NCI-H1417 treated with DMSO at 0.1 percent for 48 hours (cell line): ENCODE data around the gene CCT5.
"Not testable (repeated sequence)": the region's sequence is repeated elsewhere in the genome, so short reads cannot be mapped to it uniquely, and the experiment has no call there.

ENCODE experiments used
- DNase-seq: peaks from one replicate; lab custom pipeline; 2025; lab: John Stamatoyannopoulos, UW

CCT5 gene

GRCh38 chr5:10301842-10302610, 51.9 kb downstream of the CCT5 start:
- no peak for DNase-seq

GRCh38 chr5:10303201-10303600, 53.1 kb downstream of the CCT5 start:
- no peak for DNase-seq

- DNase-seq = no peak
Measured at GRCh38 chr5:10303699-10304170, 53.7 kb downstream of the CCT5 start.

GRCh38 chr5:10304932-10305331, 54.9 kb downstream of the CCT5 start:
- DNase-seq = no peak

GRCh38 chr5:10306114-10306513, 56.0 kb downstream of the CCT5 start:
- DNase-seq = no peak

GRCh38 chr5:10306806-10307205, 56.7 kb downstream of the CCT5 start:
- peak; percentile 31 for DNase-seq

GRCh38 chr5:10307206-10308148, 57.4 kb downstream of the CCT5 start, which contains the start of gene CMBL:
CMBL (minus strand) TSS chr5:10307902; CDS start chr5:10290762, 17,140 bp downstream.
- no peak for DNase-seq

- DNase-seq = no peak
Measured at GRCh38 chr5:10308844-10309243, 58.8 kb downstream of the CCT5 start.

- DNase-seq = no peak
Measured at GRCh38 chr5:10310066-10310779, 60.1 kb downstream of the CCT5 start.

- DNase-seq = not testable (repeated sequence)
Measured at GRCh38 chr5:10310835-10311570, 60.9 kb downstream of the CCT5 start.

- DNase-seq = no peak
Measured at GRCh38 chr5:10311595-10312425, 61.7 kb downstream of the CCT5 start.

GRCh38 chr5:10315201-10315600, 65.1 kb downstream of the CCT5 start:
- no peak for DNase-seq
